NCI-H526 (cell line): Measurements from ENCODE around the gene ODAPH.
"Not testable (repeated sequence)": the region's sequence is repeated elsewhere in the genome, so short reads cannot be mapped to it uniquely, and the experiment has no call there.

Experiments used
- DNase-seq, 2 experiments: peaks; one replicate each; lab custom pipeline; 2025; lab: John Stamatoyannopoulos, UW

Gene ODAPH, protein sequence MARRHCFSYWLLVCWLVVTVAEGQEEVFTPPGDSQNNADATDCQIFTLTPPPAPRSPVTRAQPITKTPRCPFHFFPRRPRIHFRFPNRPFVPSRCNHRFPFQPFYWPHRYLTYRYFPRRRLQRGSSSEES

DNA sequence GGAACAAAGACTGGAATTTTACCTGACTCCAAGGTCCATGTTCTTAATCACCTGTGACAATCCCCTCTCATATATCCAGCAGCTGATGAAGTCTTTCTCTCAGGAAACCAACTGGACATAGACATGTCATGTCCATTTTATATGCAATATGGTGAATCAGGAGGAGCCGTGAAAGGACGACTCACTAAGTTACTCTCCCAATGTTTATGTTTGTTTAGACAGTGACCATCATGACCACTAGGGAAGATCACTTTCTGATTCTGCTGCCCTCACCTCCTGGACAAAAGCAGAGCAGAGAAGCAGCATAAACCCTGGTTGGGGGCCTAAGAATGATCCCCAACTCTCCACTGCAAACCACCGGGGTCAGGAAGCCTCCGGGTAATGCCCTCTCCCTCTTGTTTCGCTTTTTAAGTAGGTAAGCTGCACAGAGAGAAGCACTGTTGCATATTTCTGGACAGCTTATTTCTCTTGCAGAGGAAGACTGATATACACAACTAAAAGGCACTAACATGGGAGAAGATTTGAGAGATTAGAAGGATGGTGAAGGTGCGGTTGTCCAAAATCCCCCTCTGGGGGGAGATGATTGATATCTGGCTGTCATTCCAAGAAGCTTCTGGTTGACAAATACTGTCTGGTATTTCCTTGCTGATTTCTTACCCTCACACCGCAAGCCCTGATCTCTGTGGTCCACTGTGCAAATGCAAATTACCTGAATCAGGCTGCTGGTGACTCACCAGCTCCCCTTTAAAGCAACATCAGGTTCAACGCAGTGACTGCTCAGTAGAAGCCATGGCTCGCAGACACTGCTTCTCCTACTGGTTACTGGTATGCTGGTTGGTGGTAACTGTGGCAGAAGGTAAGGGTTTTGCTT, at the start of gene ODAPH:
ODAPH (plus strand) TSS at position 773 of the 871 bp plus-strand sequence; CDS start at position 790, 17 bp downstream.
- DNase-seq: peak; percentile 8 to 32

DNA sequence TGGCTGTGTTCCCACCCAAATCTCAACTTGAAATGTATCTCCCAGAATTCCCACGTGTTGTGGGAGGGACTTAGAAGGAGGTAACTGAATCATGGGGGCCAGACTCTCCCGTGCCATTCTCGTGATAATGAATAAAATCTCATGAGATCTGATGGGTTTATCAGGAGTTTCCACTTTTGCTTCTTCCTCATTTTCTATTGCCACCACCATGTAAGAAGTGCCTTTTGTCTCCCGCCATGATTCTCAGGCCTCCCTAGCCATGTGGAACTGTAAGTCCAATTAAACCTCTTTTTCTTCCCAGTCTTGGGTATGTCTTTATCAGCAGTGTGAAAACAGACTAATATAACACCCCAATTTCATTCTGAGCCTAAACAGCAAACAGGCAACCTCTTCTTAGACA, 46.3 kb upstream of the ODAPH start:
- not testable (repeated sequence) for DNase-seq

DNA sequence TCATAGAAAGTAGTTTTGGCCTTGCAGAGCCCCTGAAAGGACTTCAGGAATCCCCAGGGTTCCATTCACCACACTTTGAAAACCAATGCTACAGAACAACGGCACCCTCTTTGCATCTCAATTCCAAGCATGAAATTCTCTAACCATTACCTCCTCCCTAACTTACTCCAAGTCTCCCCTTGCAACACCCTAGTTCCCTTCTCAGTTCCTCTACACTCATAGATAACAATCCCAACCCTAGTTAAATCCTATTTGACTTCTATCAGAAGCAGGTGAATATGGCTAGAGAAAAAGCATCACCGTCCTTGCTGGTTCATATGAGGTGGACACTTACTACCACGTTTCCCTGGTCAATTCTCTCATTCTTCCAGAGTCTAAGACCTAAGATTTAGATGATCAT, 44.0 kb upstream of the ODAPH start:
- DNase-seq: no peak

DNA sequence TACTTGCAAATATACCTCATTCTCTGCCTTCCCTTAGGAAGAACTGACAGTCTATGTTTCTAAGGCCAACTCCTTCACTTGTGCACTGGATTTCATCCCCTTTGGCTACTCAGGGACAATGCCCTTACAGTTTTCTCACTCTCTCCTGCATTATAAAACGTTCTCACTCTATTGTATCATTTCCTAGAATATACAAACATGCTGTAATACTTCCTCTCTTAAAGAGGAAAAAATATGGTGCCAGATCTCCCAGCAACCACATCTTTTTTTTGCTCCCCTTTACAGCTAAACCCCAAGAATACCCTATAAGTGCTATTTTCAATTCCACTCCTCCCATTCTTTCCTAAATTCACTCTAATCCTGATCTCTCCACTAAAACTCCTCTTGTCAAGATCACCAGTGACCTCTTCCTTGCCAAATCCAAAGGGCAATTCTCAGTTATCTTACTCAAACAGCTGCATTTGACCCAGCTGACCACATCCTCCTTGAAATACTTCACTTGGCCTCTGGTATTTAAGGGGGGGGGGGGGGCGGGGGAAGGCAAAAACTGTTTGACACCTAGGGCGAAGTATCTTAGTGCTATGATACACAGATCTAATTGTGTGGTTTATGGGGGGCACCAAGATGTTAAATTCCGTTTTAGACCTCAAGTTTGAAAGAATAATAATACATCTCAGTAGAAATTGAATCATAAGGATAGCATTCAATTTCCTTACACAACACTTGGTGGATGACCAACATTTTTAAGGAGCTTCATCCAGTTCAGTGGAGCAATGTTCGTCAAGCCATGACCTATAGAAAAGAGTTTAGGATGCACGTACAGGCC, 43.3 kb upstream of the ODAPH start:
- DNase-seq: no peak

- DNase-seq: peak in 1 of 2 experiments; percentile 29
Measured at GRCh38 chr4:75513526-75514130, 42.2 kb upstream of the ODAPH start.

DNA sequence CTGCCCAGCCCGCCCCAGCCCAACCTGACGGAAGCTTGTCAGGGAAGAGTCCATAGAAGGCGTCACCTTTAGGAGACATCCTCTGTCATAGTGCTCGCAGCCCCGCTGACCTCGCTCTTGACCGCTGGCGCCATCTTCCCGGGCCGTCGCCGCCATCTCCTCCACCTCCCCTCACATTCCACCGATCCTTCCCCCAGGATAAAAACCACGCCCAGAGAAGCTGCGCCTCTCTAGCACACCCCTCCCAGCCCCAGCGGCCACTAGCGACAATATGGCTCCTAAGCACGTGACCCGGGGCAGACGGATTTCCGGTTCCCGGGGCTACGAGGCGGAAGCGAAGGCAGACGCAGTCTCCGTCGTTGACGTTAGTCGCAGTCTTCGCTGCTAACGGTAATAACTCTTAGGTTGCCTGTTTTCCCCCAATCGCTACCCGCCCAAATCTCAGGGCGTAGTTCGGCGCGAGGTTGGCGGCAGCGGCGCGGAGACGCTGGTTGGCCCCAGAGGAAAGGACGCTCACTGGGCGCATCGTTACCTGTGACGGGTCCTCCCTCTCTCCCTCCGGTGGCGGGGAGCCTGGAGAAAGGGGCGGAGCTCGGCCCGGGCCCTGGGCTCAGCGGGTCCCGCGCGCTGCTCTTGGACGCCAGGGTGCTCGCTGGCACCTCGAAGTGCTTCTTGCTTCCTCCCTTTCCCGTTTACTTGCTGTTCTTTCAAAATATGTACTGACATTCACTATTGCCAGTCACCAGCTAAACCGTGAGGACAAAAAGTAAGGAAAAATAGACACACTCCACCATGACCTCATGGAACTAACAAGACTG, 41.5 kb upstream of the ODAPH start, which contains the start of the genes RCHY1 and THAP6:
RCHY1 (minus strand) TSS at position 273 of the 818 bp plus-strand sequence; CDS start at position 156, 117 bp downstream.
THAP6 (plus strand) TSS at position 343 of the 818 bp plus-strand sequence. CDS start 980 bp downstream, outside the sequence.
- peak; percentile 92 to 96 for DNase-seq

DNA sequence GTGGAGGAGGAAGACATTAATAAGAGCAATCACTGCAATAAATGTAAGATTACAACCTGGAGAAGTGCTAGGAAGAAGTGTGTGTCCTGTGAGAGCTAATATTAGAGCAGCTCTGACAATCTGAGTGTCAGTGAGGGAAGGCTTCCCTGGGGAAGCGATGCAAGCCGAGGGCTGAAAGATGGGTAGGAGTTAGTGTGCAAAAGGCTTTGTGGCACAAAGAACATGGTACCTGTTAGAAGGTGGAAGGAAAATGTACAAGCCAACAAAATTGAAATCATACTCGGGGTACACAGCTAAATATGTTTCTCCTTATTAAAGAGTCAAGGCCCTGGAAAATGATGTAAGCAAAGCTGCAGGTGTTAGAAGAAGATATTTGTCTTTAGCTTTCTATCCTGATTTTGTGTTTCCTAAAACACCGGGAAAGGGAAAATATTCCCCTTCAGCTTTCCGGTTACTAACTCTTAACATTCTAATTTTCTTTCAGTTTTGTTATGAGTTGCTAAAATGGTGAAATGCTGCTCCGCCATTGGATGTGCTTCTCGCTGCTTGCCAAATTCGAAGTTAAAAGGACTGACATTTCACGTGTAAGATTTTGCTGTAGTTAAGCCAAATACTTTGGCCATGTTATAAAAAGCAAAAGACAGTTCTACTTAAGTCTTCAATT, 40.8 kb upstream of the ODAPH start:
- DNase-seq: no peak

DNA sequence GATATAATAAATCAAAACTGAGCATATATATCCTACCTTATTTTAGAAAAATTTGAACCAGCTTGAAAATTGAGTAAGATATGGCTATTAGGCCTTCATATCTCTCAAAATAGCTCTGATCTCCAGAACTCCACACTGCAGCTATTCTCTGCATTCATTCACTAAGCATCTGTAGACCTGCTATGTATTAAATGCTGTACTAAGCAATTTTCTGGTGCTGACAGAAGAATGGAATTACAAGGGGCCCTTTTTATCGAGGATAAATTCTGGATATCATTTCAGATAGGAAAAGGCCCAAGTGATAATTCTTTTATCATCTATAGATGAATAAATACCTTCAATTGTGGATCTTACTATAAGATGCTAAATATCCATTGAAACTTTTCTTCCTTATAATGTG, 39.7 kb upstream of the ODAPH start:
- DNase-seq: no peak

DNA sequence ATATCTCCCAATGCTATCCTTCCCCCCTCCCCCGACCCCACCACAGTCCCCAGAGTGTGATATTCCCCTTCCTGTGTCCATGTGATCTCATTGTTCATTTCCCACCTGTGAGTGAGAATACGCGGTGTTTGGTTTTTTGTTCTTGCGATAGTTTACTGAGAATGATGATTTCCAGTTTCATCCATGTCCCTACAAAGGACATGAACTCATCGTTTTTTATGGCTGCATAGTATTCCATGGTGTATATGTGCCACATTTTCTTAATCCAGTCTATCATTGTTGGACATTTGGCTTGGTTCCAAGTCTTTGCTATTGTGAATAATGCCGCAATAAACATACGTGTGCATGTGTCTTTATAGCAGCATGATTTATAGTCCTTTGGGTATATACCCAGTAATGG, 36.4 kb upstream of the ODAPH start:
- DNase-seq: not testable (repeated sequence)

DNA sequence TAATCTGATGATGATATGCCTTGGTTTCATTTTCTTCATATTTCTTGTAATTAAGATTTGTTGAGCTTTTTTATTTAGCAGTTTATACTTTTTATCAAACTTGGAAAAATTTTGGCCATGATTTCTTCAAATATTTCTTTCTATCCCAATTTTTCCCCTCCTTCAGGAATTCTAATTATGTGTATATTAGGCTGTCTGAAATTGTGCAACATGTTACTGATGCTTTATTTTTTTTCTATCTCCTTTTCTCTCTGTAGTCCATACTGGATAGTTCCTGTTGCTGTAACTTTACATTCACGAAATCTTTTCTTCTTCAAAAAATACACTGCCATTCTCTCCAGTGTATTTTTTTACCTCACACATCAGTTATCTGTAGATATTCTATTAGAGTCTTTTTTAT, 30.8 kb upstream of the ODAPH start:
- no peak for DNase-seq

DNA sequence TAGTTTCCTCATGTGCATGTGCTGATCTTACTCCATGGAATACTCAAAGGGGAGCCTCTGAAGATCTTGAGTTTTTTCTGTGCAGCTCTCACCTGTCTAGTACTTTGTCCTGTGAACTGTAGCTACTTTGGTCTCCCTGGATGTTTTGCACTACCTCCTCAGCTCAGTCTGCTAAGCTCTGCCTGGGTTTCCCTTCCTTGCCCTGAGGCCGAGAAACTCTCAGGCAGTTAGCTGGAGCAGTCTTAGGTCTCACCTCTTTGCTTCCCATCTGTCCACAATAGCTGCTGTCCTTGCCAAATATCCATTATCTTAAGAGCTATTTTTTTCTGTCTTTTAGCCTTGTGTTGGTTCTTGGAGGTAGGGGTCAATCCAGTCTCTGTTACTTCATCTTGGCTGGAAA, 30.0 kb upstream of the ODAPH start:
- no peak for DNase-seq

- DNase-seq: no peak
Measured at GRCh38 chr4:75527482-75527881, 28.4 kb upstream of the ODAPH start.

GRCh38 chr4:75530556-75531322, 25.1 kb upstream of the ODAPH start:
- no peak for DNase-seq

DNA sequence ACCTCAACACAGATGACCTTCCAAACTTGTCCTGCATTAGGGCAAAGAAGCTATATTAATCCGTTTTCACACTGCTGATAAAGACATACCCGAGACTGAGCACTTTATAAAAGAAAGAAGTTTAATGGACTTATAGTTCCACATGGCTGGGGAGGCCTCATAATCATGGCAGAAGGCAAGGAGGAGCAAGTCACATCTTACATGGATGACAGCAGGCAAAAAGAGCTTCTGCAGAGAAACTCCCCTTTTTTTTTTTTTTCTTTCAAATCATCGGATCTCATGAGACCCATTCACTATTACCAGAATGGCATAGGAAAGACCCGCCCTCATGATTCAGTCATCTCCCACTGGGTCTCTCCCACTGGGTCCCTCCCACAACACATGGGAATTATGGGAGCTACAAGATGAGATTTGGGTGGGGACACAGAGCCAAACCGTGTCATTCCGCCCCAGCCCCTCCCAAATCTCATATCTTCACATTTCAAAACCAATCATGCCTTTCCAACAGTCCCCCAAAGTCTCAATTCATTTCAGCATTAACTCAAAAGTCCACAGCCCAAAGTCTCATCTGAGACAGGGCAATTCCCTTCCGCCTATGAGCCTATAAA, 24.2 kb upstream of the ODAPH start:
- not testable (repeated sequence) for DNase-seq

- not testable (repeated sequence) for DNase-seq
Measured at GRCh38 chr4:75533339-75533887, 22.5 kb upstream of the ODAPH start.

DNA sequence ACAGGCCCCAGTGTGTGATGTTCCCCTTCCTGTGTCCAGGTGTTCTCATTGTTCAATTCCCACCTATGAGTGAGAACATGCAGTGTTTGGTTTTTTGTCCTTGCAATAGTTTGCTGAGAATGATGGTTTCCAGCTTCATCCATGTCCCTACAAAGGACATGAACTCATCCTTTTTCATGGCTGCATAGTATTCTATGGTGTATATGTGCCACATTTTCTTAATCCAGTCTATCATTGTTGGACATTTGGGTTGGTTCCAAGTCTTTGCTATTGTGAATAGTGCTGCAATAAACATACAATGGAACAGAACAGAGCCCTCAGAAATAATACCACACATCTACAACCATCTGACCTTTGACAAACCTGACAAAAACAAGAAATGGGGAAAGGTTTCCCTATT, 21.9 kb upstream of the ODAPH start:
- not testable (repeated sequence) for DNase-seq

DNA sequence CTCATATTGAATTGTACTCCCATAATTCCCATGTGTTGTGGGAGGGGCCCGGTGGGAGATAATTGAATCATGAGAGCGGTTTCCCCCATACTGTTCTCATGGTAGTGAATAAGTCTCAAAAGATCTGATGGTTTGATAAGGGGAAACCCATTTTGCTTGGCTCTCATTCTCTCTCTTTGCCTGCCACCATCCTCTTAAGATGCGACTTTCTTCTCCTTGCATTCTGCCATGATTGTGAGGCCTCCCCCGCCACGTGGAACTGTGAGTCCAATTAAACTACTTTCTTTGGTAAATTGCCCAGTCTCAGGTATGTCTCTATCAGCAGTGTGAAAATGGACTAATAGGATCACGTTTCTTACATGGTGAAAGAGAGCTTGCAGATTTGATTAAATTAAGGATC, 18.6 kb upstream of the ODAPH start:
- not testable (repeated sequence) for DNase-seq

- no peak for DNase-seq
Measured at GRCh38 chr4:75542824-75543223, 13.0 kb upstream of the ODAPH start.

- not testable (repeated sequence) for DNase-seq
Measured at GRCh38 chr4:75544220-75544619, 11.6 kb upstream of the ODAPH start.
